22Rv1 (cell line): ENCODE results near the gene SLC22A14.

ENCODE experiments used
- H3K27ac ChIP-seq: fragments of 450-650 bp; 2 replicates; pipeline ENCODE4 v1.5.1; 2017
- CTCF ChIP-seq: fragments of 450-650 bp; IDR thresholded peaks from 2 replicates; pipeline ENCODE4 v1.5.1; 2017; ENCODE audit warnings: mild to moderate bottlenecking
- ZFX ChIP-seq: fragments of 450-650 bp; IDR thresholded peaks from 2 replicates; pipeline ENCODE4 v1.6.1; 2017; ENCODE audit warnings: antibody characterized with exemption, borderline replicate concordance

Gene SLC22A14

GRCh38 chr3:38250198-38250597 is 31.9 kb upstream of the SLC22A14 start:
- no peak for TF ChIP-seq ZFX
- TF ChIP-seq CTCF = no peak
- no peak overlapping the region for H3K27ac ChIP-seq

- no peak overlapping the region for H3K27ac ChIP-seq
- TF ChIP-seq CTCF (no peak), ZFX (no peak)
Observed at GRCh38 chr3:38251197-38251596, 30.9 kb upstream of the SLC22A14 start.

GRCh38 chr3:38253704-38254103 is 28.4 kb upstream of the SLC22A14 start:
- no peak overlapping the region for H3K27ac ChIP-seq
- TF ChIP-seq CTCF = no peak
- no peak for TF ChIP-seq ZFX

- no peak overlapping the region for H3K27ac ChIP-seq
- no peak for TF ChIP-seq CTCF
- TF ChIP-seq ZFX = no peak
Observed at GRCh38 chr3:38254872-38255271, 27.2 kb upstream of the SLC22A14 start.

GRCh38 chr3:38255627-38256026 is 26.5 kb upstream of the SLC22A14 start:
- TF ChIP-seq CTCF (no peak), ZFX (no peak)
- H3K27ac ChIP-seq = no peak overlapping the region

GRCh38 chr3:38257583-38257982 is 24.5 kb upstream of the SLC22A14 start:
- H3K27ac ChIP-seq = no peak overlapping the region
- TF ChIP-seq CTCF = no peak

GRCh38 chr3:38260474-38260873 is 21.6 kb upstream of the SLC22A14 start:
- no peak overlapping the region for H3K27ac ChIP-seq

More at GRCh38 chr3:38260474-38260873, 21.6 kb upstream of the SLC22A14 start:
- TF ChIP-seq ZFX (no peak), CTCF (no peak)
